UCSD-AML1 (cell line): Measurements from ENCODE around the gene FCHSD2.

ENCODE experiments used
- DNase-seq: peaks from one replicate; lab custom pipeline; 2025; ENCODE audit not compliant: unreplicated experiment; lab: John Stamatoyannopoulos, UW

The FCHSD2 gene

DNA sequence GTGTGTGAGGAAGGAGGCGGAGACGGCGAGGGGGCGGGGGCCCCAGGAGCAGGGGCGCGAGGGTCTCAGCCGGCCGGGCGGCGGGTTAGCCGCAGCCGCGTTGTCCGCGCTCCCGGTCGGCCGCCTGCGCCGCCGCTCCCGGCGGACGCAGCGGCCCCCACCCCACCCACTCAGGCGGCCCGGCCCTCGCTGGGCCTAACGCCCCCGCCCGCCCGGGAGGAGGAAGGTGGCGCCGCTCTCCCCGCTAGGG is at the start of gene FCHSD2:
FCHSD2 (minus strand) TSS at position 191 of the 250 bp plus-strand sequence. CDS start 441 bp downstream, outside the sequence.
- DNase-seq: no peak

DNA sequence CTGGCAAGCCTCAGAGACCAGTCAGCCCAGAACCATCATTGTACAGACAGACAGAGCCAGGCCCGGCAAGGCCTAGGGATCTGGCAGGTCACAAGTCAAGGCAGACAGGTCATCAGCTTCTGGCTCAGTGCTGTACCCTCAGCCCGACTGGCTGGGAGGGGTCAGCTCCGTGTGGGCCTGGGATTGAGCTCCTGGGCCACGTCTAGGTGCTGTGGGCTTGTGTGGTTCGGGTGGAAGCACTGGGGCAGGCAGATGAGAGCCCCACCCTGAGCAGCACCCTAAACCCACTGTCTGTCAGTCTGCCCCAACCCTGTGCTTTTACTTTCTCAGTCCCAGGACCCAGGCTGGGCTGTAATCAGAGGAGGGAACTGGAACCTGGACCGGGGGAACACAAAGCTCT is 49.0 kb upstream of the FCHSD2 start:
- no peak for DNase-seq

DNA sequence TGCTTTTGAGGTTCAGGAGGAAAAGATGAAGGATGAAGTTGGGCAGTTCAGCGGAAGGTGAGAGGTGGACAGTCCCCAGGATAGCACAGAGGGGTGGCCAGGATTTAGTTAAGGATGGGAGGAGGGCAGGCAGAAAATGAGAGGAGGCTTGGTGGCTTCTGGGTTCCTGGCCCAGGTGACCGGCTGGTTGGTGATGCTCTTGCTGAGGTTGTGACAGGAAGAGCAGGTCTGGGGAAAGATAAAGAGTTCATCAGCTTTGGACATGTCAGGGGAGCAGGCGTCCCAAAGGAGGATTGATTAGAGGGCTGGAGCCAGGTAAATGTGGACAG is 48.4 kb upstream of the FCHSD2 start:
- DNase-seq: no peak

DNA sequence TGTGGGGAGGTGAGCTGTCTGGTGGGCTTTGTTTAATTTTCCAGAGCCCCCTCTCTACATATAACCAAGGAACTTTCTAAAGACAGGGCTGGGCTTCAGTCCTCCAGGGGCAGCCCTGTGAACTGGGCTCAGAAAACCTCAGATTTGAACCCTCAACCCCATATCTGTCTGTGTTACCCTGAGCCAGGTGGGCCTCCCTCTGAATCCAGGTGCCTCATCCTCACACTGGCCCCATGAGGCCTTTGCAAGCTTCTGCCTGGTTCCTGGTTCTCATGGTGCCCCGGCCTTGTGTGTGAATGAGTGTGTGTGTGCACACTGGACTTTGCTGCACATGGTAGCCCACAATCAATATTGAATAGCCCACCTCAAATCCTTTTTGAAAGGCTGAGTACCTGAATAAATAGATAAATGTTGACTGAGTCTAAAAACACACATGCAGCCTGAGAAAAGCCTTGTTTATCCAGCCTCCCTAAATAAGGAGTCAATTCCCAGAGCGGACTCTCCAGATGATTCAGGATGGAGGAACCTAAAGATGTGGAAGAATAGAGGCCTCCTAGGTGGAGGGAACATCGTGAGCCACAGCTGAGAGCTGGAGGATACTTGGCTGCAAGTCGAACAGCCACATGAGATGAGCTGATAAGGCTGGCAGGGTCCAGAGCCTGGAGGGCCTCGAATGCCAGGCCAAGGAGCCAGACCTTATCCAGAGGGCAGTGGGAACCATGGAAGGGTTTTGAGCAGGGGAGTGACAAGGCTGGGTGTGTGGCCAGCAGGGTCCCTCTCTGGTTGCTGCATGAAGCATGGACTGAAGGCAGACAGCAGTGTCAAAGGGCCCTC is 47.8 kb upstream of the FCHSD2 start:
- DNase-seq: no peak

DNA sequence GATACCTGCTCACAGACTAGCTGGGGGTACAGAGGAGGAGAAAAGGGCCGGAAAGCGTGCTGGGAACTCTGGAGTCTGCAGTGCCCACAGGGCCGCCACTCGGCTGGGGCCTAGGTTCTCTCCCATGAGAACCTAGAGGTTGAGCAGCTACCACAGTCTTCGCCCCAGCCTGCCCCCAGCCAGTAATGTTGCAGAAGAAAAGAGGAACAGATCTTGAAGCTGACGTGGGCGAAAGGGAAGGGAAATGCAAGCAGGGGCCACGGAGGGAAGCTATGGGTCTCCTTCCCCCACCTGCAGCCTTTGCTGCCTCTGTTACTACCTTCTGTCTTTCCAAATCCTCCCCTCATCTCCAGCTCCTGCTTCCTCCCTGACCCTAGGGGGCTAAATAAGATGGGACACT is 47.2 kb upstream of the FCHSD2 start:
- DNase-seq: peak; percentile 78

DNA sequence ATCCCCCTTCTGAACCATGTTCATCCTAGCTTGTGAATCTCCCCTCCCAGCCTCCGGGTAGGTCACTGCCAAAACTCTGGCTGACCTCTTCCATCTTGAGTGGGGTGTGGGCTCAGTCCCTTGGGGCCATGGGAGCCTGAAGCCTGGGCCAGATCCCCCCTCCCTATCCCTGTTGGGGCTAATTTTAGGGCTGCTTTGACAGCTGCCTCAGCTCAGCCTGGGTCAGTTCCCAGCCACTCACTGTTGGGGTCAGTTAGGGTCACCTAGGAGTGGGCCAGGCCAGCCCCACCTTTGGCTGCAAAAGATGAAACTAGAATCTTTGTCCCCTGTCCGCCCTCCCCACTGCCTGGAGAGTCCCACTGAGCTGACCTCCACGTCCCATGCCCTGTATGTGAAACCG is 46.2 kb upstream of the FCHSD2 start:
- DNase-seq: no peak

DNA sequence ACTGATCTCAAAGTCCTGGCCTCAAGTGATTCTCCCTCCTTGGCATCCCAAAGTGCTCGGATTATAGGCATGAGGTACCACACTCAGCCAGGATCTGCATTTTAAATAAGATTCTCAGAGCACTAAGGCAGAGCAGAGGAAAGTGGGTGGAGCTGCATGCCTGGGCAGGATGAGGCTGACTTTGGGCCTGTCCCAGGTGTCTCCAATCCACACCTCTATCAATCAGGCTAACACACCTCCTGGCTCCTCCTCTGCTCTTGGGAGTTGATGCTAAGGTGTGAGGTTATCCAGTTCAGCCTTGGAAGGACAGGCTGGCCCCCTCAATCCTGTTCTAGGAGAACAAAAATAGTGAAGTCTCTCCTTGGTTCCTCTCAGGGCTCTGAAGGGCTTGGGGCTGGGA is 45.7 kb upstream of the FCHSD2 start:
- DNase-seq: no peak

DNA sequence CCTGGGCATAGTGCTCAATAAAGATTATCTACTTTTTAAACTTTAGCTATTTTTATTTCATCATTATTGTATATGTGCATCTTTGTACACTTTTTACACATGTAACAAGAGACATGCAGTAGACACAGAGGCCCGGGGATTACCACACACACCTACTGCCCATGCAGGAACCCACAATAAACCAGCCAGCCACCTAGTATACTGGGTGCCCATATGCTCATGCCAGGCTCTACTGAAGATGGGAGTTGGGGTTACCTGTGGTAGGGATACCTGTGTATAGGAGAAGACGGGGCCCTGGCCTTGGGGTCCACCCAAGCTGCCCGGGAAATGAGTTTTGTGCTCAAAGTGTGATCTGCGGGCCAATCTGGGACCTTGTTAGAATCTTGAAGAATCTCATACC is 44.8 kb upstream of the FCHSD2 start:
- no peak for DNase-seq

DNA sequence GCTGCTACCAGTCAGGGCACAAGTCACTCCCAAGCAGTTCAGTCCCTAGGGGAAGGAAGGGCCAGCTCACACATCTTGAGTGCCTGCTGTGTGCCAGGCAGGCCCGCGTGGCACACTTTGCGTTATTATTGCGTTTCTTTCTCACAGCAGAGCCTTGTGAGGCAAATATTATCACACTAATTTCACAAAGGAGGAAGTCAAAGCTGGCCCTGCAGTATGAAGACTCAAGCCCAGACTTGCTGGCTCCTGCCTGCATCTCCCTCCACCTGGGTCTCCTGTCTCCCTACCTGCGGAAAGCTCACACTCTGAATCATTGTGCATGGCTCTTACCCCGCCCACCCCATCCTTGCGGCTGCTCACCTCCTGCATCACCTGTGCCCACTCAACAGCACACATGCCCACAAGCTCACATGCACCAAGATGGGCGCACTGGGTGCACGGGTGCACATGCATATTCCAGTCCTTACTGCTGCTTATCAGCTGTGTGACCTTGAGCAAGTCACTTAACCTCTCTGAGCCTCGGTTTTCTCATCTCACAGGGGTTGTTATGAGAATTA is 44.3 kb upstream of the FCHSD2 start:
- DNase-seq: peak; percentile 64

DNA sequence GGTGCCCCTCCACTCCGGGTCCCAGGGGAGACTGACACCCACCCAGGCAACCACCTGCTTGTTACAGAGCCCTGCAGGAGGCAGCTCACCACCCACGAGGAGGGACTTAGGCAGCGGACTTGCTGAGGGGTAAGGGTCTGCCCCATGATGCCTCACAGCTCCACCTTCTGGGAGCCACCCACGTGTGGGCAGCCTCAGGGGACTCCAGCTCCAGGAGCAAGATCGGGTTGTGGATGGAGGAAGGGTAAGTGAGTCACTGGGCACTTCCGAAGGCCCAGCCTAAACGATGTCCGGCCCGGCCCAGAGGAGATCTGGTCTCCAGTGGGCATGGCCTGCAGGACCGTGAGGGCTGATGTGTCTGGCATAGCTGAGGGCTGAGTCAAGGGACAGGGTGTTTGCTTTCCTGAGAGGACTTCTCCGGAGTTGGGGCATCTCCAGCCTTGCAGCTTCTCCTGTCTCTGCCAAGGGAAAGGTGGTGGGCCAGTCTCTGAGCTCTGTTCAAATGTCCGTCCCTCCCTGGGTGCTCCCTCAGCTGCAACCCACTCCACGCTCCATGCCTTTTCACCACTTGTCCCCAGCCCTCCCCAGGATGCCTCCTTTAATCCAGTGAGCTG is 43.7 kb upstream of the FCHSD2 start:
- DNase-seq: peak; percentile 65

DNA sequence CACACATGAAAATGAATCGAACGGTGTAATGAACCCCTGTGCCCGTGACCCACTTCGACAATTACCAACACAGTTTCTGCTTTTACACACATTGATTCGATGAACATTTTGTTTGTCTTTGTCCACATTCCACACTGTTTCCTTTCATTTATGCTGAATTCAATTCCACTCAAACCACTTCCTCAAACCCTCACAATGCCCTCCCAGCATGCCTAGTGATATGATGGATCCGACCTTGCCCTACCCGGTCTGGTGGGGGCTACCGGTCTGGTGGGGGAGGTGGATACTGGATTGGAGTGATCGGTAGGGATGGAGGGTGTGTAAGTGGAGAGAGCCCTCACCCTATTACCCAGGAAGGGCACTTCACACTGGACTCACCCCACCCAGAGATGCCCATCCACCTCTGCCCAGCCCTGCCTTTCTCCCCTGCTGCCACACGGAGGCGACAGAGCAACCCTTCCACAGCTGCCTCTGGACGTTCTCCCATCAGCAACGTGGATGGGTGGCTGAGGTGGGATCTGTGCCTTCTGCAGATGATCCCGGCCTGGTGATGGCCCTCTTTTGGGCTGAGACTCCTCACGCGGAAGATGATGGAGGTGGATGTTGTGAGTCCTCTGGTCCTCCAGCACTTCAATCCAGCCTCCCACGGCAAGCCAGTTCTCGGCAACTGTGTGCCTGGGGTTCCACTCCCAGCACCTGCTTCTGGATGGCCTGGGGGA is 43.0 kb upstream of the FCHSD2 start:
- peak; percentile 85 for DNase-seq

DNA sequence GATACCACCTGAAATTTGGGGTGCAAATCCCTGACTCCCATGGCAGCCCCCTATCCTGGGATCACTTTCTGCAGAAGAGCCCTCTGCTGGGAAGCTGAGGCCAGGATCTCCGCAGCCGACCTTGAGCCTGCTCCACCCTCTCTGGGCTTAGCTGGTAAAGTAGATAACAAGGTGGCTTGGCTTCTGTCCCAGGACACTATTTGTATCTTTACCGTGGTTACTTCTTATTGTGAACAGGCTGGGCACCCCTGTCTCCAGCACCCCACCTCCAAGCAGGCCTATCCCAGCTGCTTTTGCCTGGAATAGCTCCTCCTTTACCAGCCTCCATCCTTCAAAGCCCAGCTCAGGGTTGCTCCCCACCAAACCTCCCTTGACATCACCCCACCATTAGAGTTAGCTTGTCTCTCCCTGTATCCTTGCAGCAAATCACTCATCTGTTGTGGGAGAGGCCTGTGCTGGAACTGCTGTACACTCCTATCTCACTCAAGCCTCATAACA is 40.8 kb upstream of the FCHSD2 start:
- no peak for DNase-seq

DNA sequence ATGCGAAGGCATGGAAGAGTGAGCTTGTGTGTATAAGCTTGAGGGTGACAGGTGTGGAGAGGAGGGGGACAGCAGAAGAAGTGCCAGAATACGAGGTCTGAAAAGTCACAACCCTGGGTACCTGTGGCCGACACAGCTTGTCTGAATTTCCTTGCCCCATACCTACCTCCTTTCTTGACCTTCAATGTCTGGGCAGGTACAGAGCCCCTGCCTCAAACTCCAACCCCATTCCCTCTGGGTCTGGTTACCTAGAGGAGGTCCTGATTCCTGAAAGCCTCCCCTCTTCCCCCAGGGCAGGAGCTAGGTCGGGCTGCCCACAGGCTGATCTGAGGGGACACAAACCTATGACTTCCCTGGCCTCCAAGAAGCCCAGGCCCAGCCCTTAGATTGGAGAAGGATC is 36.6 kb upstream of the FCHSD2 start:
- no peak for DNase-seq

DNA sequence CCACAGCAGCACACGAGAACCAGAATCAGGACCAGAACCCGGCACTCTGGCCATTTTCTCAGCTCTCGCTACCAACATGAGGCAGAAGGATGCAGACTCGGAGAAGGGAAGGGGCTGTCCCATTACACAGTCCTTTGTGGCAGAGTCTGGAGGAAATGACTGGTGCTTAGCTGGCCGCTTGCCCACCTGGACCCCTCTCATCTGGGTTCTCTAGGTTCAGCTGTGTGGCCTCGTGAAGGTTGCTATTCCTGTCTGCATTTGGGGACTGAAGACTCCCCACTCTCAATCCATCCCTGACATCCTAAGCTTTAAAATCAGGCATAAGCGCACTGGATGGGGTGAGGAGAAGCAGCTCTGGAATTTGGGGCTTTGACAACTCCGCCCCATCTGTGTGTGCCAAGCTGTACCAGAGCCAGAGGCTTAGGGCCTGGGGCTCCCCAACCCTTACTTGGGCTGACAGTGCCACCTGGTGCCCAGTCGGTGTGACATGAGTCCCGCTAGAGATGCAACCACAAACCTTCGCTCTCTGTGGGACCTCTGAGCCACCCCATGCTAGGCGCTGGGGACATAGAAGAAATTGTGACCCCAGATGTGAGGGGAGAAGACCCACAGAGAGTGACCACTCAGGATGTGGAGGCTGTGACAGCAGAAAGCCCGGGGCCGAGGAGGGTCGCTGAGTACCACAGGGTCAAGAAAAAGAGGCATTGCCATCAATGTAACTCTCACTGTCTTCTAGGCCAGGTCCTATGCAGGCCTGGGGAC is 35.8 kb upstream of the FCHSD2 start:
- DNase-seq: peak; percentile 81

DNA sequence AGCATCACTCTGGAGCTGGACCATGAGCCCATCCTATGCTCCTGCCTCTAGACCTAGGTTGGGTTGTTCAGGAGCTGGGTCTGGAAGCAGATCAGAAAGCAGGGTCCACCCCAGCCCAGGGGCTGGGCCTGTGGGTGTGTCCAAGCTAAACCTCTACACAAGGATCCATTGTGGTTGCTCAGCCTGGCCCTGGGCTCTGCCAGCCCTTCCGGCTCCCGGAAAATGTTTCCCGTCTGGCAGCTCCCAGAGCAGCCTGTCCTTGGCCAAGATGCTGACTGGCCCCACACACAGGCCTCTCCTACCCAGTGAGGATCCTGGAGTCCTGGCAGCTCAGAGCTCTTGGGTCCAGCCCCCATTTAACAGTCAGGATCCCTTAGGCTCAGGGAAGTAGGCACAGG is 35.3 kb upstream of the FCHSD2 start:
- DNase-seq: no peak

DNA sequence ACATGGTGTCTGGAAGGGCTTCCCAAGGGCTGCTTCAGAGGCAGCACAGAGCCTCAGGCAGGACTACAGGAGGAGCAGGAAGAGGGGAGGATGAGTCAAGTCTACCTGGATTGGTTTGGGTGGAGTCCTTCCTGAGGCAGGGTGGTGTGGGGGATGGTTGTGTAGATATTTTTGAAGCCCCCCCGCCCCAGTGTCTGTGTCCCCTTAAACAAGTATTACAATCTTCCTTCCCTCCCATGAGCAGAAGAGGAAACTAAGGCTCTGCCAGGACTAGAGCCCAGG is 34.7 kb upstream of the FCHSD2 start:
- no peak for DNase-seq

DNA sequence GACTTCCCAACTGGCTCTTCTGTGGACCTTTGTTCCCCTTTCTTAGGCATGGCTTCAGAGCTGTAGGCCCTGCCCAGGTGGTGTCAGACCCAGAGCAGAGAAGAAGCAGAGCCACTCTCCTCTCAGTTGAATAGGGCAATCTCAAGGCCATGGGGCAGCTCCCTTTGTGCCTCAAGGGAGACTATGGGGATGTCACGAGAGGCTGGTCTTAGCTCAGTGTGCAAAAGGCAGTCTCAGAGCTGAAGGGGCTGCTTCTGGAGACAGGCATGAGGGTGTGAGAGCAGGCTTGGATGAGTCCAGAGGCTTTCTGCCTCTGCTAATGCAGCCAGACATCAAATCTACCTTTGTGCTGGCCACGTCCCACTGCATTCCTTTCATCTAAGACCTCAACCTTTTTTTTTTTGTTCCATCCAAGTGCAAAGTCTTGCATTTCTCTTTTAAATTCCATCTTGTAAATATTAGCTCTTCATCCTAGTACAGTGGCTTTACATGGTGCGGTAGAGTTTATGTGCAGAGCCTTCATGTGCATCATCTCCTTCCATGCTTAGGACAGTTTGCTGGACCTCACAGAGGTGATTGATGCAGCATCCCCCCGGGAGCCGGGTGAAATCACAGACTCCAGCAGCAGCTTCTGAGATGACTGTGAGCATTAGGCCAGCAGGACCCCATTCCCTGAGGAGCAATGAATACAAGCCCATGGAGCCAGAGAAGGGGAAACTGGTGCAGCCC is 34.2 kb upstream of the FCHSD2 start:
- DNase-seq: no peak

DNA sequence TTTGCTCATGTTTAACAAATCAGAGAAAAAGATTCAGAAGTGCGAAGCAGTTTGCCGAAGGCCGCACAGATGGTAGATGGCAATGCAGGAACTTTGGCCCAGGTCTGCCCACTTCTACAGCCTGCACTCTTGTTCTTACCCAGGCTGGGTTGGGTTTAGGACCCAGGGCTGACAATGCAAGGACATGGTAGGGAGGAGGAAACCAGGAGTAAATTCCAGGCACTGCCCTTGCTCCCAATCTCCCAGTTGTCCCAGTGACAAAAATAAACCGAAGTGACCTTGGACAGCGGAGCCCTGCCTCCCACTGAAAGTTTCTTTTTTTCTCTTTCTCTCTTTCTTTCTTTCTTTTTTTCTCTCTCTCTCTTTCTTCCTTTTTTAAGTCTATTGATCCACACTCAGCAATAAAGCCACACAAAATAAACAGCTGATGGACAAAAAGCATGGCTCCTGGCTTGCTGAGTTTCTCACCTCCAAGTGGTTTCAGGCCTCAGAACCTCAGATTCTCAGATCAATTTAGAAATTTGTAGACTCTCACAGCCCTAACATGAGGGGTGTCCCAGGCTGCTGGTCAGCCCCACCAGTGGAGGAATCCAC is 33.5 kb upstream of the FCHSD2 start:
- DNase-seq: no peak

DNA sequence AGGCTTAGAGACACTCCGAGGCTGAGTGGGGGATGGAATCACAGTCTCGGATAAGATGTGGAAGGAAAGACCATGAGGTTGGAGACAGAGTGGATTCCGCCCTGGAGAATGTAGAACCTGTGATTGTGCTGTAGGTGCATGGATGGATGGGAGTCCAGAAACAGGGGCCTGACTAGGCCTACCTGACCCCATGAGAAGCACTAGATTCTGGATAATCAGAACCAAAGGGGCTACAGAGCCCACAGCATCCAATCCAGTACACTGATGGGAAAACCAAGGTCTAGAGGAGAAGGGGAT is 32.3 kb upstream of the FCHSD2 start:
- DNase-seq: no peak

DNA sequence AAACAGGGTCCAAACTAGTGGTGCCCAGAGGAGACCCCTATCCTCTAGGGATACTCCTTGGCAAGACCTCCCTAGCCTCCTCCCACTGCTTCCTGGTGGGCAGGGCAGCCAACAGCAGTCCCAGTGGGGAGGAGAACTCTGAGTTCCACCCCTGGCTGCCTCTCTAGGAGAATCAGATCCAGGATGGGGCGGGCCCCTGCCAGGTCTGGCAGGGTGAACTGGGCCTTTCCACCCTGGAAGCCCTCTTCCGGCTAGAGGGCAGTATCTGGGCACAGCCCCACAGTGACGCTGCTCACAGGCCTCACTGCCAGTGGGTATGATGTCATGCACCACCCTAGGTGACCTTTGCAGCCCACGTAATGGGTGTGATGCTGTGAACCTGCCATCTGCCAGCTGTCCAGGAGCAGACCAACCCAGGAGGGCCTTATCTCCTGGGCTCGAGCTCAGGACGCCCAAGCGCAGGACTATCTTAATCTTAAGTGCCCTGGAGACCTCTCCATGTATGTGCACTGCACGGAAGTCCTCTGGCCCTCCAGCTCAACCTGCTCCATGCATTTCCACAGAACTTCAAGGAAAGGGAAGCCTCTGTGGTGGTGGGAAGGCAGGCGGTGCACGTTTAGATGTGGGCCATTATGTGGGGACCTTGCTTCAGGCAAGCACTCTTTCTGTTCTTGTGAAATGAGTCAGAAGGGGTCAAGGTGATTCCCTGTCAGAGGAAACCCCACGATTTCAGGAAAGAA is 31.8 kb upstream of the FCHSD2 start:
- no peak for DNase-seq
